DND-41 (cell line): ENCODE measurements around the gene DENND1A.

Experiments
- EZH2 ChIP-seq: IDR thresholded peaks from 3 replicates; pipeline ENCODE4 v1.6.1; 2012; ENCODE audit warnings: borderline replicate concordance, low read depth, mild to moderate bottlenecking, moderate library complexity, low read length, inconsistent platforms; ENCODE audit not compliant: severe bottlenecking
- TF ChIP-seq, protein P1 (sequence below): IDR thresholded peaks from 2 replicates; pipeline ENCODE4 v1.5.1; 2012; ENCODE audit warnings: borderline replicate concordance, low read length, moderate library complexity, mild to moderate bottlenecking; ENCODE audit not compliant: poor library complexity, severe bottlenecking; ENCODE audit errors: extremely low read depth

DNA sequence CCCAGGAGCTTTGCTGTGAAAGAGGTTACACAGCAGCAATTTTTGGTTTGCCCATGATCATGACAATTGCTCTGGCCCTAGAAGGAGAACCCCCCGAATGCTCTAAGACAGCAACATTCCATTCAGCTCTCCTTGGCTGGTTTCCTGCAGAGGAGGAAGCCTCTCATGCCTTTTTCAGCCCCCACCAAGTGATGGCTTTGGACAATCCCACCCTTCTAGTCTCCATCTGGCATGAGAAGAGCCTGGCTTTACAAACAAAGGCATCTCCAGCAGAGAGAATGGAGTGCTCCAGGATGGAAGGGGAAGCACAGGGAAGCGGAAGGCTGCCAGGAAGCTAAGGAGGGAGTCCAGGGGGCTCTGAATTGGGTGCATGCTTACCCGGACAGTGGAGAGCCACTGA, 475.6 kb downstream of the DENND1A start:
- TF ChIP-seq, protein P1, sequence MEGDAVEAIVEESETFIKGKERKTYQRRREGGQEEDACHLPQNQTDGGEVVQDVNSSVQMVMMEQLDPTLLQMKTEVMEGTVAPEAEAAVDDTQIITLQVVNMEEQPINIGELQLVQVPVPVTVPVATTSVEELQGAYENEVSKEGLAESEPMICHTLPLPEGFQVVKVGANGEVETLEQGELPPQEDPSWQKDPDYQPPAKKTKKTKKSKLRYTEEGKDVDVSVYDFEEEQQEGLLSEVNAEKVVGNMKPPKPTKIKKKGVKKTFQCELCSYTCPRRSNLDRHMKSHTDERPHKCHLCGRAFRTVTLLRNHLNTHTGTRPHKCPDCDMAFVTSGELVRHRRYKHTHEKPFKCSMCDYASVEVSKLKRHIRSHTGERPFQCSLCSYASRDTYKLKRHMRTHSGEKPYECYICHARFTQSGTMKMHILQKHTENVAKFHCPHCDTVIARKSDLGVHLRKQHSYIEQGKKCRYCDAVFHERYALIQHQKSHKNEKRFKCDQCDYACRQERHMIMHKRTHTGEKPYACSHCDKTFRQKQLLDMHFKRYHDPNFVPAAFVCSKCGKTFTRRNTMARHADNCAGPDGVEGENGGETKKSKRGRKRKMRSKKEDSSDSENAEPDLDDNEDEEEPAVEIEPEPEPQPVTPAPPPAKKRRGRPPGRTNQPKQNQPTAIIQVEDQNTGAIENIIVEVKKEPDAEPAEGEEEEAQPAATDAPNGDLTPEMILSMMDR: no peak
- TF ChIP-seq EZH2: no peak
